A673 (cell line): ENCODE data around the gene TCFL5. TPM values are rescaled to one million over a fixed set of nuclear protein-coding genes. Genes with fewer than 3 reads are reported as not detected.

Experiments used
- BruUV-seq: library from RNA; stranded (reverse); fragments of 400-500 nt; replicated peaks from 2 replicates; lab custom pipeline; 2021; lab: Mats Ljungman, UMichigan
- CTCF ChIA-PET: fragments of 300-600 bp; sonication (Branson Sonifier 250); formaldehyde crosslinking; loops from one replicate; lab custom pipeline; 2022; ENCODE audit warnings: antibody characterized with exemption; lab: Charles Lee
- POLR2A ChIA-PET: fragments of 300-600 bp; sonication (Branson Sonifier 250); formaldehyde crosslinking; loops from one replicate; lab custom pipeline; 2022; ENCODE audit warnings: antibody characterized with exemption; ENCODE audit not compliant: low non-redundant PET; lab: Charles Lee
- DNase-seq: peaks from one replicate; pipeline ENCODE4 v3.0.0-alpha.2; 2015; ENCODE audit warnings: low spot score
- H3K27ac ChIP-seq: fragments of 200-600 bp; sonication (generic); 2 replicates; pipeline ENCODE4 v1.5.1; 2016; ENCODE audit warnings: mixed run types, low read depth, mild to moderate bottlenecking, mixed read lengths, antibody characterized with exemption, low read length; ENCODE audit not compliant: poor library complexity, severe bottlenecking
- H3K27me3 ChIP-seq: fragments of 200-600 bp; sonication (generic); replicated peaks from 2 replicates; pipeline ENCODE4 v1.6.1; 2017; ENCODE audit warnings: mixed run types, low read depth, mild to moderate bottlenecking, mixed read lengths, antibody characterized with exemption, low read length; ENCODE audit not compliant: insufficient read depth, poor library complexity
- H3K36me3 ChIP-seq: fragments of 200-600 bp; sonication (generic); 2 replicates; pipeline ENCODE4 v1.6.1; 2016; ENCODE audit warnings: mixed run types, mild to moderate bottlenecking, mixed read lengths, antibody characterized with exemption, low read length; ENCODE audit not compliant: insufficient read depth, poor library complexity, severe bottlenecking
- H3K4me1 ChIP-seq: fragments of 200-600 bp; sonication (generic); 2 replicates; pipeline ENCODE4 v1.6.1; 2017; ENCODE audit warnings: mixed run types, mild to moderate bottlenecking, mixed read lengths, antibody characterized with exemption, low read length; ENCODE audit not compliant: insufficient read depth, poor library complexity, severe bottlenecking
- H3K4me3 ChIP-seq: fragments of 200-600 bp; sonication (generic); 2 replicates; pipeline ENCODE4 v1.5.1; 2016; ENCODE audit warnings: low read depth, mixed run types, mild to moderate bottlenecking, mixed read lengths, low read length; ENCODE audit not compliant: poor library complexity, severe bottlenecking
- H3K9me3 ChIP-seq: fragments of 200-600 bp; sonication (generic); 2 replicates; pipeline ENCODE4 v1.6.1; 2016; ENCODE audit warnings: mixed run types, low read depth, mild to moderate bottlenecking, mixed read lengths, antibody characterized with exemption, low read length; ENCODE audit not compliant: poor library complexity, severe bottlenecking
- EZH2 ChIP-seq: fragments of 200-600 bp; sonication (generic); IDR thresholded peaks from 2 replicates; pipeline ENCODE4 v1.6.1; 2017; ENCODE audit warnings: borderline replicate concordance, low read depth, mild to moderate bottlenecking, mixed read lengths, antibody characterized with exemption, low read length; ENCODE audit not compliant: poor library complexity, severe bottlenecking
- intact Hi-C: fragments of 100-400 bp; cut with micrococcal nuclease; formaldehyde crosslinking; loops from one replicate; pipeline ENCODE4 v1.10.0; 2022; ENCODE audit not compliant: unreplicated experiment
- total RNA-seq: library from RNA; stranded (reverse); gene quantifications from 2 replicates; pipeline ENCODE4 v1.2.3, GENCODE V29; 2021
- TF ChIP-seq, protein P1 (sequence below): fragments of 300-800, 200-600 bp; sonication (generic); conservative IDR thresholded peaks from 2 replicates; pipeline ENCODE4 v1.5.1; 2017; ENCODE audit warnings: low read depth, mild to moderate bottlenecking, antibody characterized with exemption, low read length, moderate library complexity, mixed read lengths

TCFL5 gene
- total RNA-seq, 1 experiment from 2014 or later = 13.9 TPM

- no peak for DNase-seq
- Histone ChIP-seq H3K36me3 (peaks cover 28% of the 10 kb centered on the region), H3K27me3 (peaks cover 2% of the 10 kb centered on the region), H3K4me3 (no peak overlapping the region), H3K27ac (no peak overlapping the region), H3K4me1 (peaks cover 31% of the 10 kb centered on the region), H3K9me3 (no peaks in the 10 kb centered on the region)
- intact Hi-C loops = no loop called here
- ChIA-PET POLR2A (no interaction called here), CTCF (interaction anchor here (0.7 kb wide), 1 partner anchor 9 kb away, joined by 4 read pairs; no protein-coding TSS in a partner anchor)
- TF ChIP-seq, protein P1, sequence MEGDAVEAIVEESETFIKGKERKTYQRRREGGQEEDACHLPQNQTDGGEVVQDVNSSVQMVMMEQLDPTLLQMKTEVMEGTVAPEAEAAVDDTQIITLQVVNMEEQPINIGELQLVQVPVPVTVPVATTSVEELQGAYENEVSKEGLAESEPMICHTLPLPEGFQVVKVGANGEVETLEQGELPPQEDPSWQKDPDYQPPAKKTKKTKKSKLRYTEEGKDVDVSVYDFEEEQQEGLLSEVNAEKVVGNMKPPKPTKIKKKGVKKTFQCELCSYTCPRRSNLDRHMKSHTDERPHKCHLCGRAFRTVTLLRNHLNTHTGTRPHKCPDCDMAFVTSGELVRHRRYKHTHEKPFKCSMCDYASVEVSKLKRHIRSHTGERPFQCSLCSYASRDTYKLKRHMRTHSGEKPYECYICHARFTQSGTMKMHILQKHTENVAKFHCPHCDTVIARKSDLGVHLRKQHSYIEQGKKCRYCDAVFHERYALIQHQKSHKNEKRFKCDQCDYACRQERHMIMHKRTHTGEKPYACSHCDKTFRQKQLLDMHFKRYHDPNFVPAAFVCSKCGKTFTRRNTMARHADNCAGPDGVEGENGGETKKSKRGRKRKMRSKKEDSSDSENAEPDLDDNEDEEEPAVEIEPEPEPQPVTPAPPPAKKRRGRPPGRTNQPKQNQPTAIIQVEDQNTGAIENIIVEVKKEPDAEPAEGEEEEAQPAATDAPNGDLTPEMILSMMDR = no peak
- no peak for TF ChIP-seq EZH2
- BruUV-seq = no TSS peak
These were observed 47.4 kb downstream of the TCFL5 start for GRCh38 chr20:62814060-62814708.

DNA sequence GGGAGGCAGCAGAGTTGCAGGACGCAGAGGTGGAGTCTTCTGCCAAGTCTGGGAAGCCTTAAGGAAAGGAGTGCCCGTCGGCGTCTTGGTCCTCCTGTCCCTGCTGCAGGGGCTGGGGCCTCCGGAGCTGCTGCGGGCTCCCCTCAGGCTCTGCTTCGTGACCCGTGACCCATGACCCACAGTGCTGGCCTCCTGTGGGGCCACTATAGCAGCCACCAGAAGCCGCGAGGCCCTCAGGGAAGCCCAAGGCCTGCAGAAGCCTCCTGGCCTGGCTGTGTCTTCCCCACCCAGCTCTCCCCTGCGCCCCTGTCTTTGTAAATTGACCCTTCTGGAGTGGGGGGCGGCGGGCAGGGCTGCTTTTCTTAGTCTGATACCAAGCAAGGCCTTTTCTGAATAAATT is 48.0 kb downstream of the TCFL5 start:
- intact Hi-C loops = no loop called here
- POLR2A ChIA-PET = no interaction called here
- DNase-seq = no peak

GRCh38 chr20:62812907-62813200 is 48.8 kb downstream of the TCFL5 start:
- intact Hi-C loops = no loop called here
- BruUV-seq = TSS peak; percentile 72
- H3K27me3 ChIP-seq = peaks cover 2% of the 10 kb centered on the region

More for the DNA sequence above, 48.0 kb downstream of the TCFL5 start:
- CTCF ChIA-PET = interaction anchor here (0.7 kb wide), 1 partner anchor 8 kb away, joined by 4 read pairs; no protein-coding TSS in a partner anchor
- Histone ChIP-seq H3K4me3 (no peak overlapping the region), H3K4me1 (peaks cover 25% of the 10 kb centered on the region), H3K27me3 (peaks cover 2% of the 10 kb centered on the region), H3K9me3 (no peaks in the 10 kb centered on the region), H3K27ac (no peak overlapping the region), H3K36me3 (peaks cover 34% of the 10 kb centered on the region)
- BruUV-seq = no TSS peak
- TF ChIP-seq, protein P1 = no peak
- TF ChIP-seq EZH2 = no peak

More at GRCh38 chr20:62812907-62813200, 48.8 kb downstream of the TCFL5 start:
- ChIA-PET POLR2A (no interaction called here), CTCF (no interaction called here)
- TF ChIP-seq, protein P1 = no peak
- no peak for TF ChIP-seq EZH2
- Histone ChIP-seq H3K4me3 (no peak overlapping the region), H3K27ac (no peak overlapping the region), H3K36me3 (peaks cover 40% of the 10 kb centered on the region), H3K4me1 (peaks cover 20% of the 10 kb centered on the region), H3K9me3 (no peaks in the 10 kb centered on the region)
- no peak for DNase-seq
